Activated CD8-positive, alpha-beta memory T cell treated with anti-CD3 and anti-CD28 coated beads for 48 hours (primary cell): ENCODE results near the gene ANAPC2.

Source experiments
- DNase-seq, 3 experiments: peaks; one replicate each; pipeline ENCODE4 v3.0.0-alpha.2; 2020; ENCODE audit warnings: low read depth in 2 of 3, low spot score in 2 of 3

Gene ANAPC2

GRCh38 chr9:137194909-137195308 is 6.5 kb upstream of the ANAPC2 start:
- DNase-seq: no peak

GRCh38 chr9:137194388-137194787 is 6.0 kb upstream of the ANAPC2 start:
- no peak for DNase-seq

DNA sequence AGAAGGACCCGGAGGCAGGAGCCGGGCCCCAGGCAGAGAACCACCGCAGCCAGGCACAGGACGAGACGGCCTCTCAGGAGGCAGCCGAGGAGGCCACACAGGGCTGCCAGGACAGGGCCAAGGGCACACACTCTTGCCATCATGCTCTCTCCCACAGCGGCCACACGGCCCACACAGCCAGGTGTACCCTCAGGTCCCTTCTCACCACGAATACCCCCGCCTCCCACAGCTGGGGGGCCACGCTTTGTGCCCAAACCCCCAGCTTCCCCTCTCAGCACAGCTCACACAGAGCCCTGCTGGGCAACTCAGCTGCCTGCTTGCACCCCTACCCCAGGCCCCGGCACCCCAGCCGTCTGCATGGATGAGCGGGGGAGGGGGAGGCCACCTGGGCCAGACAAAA is 5.4 kb upstream of the ANAPC2 start:
- DNase-seq: no peak

GRCh38 chr9:137192859-137193258 is 4.5 kb upstream of the ANAPC2 start:
- no peak for DNase-seq

DNA sequence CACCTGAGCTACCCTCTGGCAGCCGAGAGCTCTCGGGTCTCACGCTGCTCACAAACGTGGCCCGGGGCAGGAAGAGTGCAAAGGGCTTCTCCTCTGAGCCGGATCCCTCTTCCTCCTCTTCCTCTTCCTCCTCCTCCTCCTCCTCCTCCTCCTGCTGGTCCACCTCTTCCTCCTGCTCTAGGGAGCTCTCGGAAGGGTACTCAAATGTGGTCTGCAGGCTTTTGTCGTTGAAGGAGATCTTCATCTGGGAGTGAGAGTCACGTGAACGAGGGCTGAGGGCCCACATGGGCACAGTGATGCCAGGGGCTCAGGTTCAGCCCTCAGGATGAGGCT is 4.1 kb upstream of the ANAPC2 start:
- no peak for DNase-seq

GRCh38 chr9:137191691-137192447 is 3.5 kb upstream of the ANAPC2 start:
- no peak for DNase-seq

DNA sequence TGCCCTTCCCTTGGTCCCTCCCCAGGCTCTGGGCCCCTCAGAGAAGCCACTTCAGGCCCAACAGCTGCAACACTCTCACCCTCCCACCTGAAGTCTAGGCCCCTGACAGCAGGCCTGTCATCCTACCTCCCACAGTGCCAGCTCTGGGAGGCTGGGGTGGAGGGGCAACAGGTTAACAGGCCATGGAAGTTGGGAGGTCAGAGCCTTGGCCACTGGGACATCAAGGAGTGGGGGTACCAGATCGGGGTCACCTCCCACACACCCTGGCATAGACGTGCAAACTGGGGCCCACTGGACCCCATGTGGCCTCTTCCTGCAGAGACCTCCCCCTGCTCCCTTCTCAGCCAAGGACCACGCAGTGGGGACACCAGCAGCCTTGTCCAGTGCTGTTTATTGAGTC is 2.9 kb upstream of the ANAPC2 start:
- DNase-seq: no peak

DNA sequence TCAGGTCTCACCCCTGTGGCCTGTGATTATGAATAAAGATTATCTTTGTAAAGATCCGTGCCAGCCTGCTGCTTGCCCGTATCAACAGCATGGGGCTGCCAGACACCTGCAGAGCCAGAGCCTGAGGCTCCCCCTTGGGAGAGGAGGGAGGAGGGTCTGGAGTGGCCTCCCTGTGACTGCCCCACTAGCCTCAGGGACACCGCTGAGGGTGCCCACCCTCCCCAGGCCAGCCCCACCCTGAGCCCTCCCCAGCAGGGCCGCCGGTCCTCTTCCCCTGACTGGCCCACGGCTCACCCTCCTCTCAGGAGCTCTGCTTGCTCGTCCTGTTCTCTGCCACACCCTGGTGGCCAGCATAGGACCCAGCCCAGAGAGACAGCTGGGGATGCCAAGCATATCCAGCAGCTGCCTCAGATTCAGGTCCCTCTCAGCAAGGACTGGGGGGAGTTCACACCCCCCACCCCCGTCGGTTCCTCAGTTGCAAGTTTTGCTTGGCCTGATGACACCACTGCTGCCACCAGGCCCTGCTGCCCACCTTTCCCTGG is 2.0 kb upstream of the ANAPC2 start:
- no peak for DNase-seq

DNA sequence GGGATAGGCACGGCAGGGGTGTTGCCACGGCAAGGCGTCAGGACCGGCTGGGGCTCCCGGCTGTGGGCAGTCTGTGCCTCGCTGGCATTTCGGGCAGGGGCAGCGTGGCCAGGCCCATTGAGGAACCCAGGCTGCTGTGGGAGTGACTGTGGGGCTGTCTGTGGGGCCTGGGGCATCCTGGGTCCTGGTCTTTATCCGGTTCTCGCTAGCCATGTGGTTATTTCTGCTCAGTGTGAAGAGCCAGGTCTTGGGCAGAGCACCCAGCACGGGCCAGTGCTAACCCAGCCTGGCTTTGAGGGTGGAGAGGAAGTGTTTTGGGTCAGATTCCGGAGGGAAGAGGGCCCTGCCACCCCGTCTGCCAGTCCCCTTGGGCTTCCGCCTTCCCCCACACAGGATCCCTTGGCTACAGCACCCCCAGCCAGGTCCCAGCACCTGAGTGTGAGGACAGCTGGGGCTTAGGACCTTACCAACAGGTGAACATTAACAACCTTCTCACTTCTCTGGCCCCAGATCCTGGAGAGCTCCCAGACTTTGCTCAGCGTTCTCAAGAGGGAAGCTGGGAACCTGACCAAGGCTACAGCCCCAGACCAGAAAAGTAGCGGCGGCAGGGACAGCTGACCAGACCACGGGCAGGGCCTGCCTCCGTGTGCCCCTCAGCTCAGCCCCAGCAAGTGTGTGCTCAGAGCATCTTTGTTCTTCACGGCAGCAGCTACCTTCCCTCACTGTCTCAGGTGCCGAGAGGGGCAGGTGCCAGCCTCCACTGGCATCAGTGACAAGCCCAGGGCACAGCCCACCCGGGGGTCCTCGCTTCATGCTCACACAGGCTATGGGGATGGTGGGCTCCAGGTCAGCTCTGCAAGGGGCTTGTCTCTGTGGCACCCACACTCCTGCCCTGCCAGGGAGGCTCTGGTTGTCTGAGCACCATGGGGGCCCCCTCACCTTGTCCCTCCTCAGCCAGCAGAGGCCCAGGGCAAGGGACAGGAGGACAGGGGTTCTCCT is 1.2 kb upstream of the ANAPC2 start:
- DNase-seq: no peak

DNA sequence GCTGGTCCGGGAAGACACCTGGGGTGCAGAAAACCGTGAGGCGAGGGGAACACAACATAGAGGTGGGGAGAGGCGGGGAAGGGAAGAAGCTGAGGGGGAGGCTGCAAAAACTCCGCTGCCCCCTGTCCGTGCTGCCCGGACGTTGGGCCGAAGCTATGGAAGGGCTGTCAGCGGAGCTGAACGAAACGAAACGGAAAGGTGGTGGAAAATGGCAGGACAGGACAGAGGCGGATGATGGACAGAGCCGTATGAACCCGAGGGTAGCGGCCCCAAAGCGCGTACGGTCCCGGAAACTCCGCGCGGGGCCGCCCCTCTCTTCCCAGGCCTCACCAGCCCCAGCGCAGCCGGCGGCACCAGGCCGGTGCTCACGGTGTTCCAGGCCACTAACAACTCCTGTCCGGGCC is 272 bp downstream of the ANAPC2 start:
- no peak for DNase-seq

GRCh38 chr9:137187386-137187785 is 974 bp downstream of the ANAPC2 start:
- DNase-seq: no peak

- DNase-seq: no peak
These were observed 2.0 kb downstream of the ANAPC2 start for GRCh38 chr9:137186385-137186784.

GRCh38 chr9:137185921-137186320 is 2.4 kb downstream of the ANAPC2 start:
- no peak for DNase-seq

GRCh38 chr9:137184881-137185660 is 3.3 kb downstream of the ANAPC2 start:
- no peak for DNase-seq

GRCh38 chr9:137183980-137184595 is 4.3 kb downstream of the ANAPC2 start:
- no peak for DNase-seq

GRCh38 chr9:137182836-137183235 is 5.5 kb downstream of the ANAPC2 start:
- no peak for DNase-seq

GRCh38 chr9:137181680-137182079 is 6.7 kb downstream of the ANAPC2 start:
- DNase-seq: no peak

DNA sequence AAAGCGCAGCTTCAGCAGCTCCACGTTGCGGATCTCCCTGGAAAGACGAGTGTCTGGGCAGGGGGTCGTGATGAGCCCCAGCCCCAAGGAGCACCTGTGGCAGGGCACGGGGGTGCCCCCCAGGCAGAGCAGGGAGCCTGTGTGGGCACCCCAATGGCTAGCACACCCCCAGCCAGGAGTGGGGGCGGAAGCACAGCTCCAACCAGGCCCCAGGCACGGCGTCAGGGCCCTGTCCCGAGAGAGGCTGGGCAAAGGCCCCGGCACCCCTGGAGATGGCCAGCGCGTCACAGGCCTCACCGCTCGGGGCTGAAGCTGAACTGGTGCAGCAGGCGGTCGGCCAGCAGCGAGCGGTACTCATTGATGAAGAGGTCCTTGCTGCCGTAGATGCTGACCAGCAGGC is 7.9 kb downstream of the ANAPC2 start:
- DNase-seq: no peak

DNA sequence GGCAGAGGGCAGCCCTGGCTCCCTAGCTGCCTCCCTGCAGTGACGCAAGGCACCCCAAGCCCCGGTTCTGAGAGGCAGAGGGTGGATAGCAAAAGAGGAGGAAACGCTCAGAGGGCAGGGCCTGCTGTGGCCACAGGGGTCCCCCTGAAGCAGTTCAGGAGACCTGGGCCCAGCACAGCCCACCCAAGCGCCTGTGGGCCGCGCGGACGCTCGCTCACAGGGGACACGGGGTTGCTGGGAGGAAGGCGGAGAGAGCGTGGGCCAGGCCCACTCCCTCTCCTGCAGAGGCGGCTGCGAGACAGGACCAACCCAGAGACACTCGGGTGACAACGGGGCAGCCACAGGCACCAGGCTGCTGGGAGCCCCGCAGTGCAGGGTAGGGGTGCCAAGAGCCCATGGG is 8.6 kb downstream of the ANAPC2 start:
- DNase-seq: no peak

DNA sequence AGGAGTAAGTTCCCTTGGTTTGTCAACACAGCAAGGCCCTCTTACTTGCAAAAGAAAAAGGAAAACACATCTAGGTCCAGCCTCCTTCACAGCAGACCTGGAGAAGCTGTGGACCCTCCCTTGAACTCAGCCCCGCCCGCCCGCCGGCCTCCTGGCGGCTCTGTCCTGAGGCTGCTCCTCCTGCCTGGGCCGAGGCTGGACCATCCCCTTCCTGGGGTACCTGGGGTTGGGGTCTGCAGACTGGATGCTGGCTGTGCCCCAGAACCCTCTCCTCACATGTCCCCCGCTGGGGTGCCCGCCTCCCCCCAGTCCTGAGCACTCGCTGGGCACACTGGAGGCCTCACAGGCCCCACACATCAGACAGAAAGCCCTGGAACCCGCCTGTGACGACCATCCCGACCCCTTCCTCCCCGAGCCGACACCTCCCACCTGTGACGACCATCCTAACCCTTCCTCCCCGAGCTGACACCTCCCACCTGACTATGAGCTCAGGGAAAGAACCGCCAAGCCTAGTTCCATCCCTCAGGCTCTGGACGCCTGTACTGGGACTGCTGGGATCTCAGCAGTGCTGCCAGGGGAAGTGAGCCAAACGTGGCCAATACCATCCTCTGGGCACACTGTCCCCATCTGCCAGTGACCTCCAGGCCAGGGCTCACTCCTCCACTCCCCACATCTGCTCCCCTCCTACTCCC is 9.3 kb downstream of the ANAPC2 start:
- no peak for DNase-seq
